GM21526 (cell line): ENCODE data around the gene SRF.
A peak's percentile ranks its signal among the peaks of the same experiment; 100 is the strongest.

Source experiments
- ATAC-seq: cut with Tn5 transposase; IDR thresholded peaks from one replicate; pipeline ENCODE4 v1.9.1; 2021; ENCODE audit warnings: moderate library complexity; ENCODE audit not compliant: unreplicated experiment, low FRiP score

SRF gene

DNA sequence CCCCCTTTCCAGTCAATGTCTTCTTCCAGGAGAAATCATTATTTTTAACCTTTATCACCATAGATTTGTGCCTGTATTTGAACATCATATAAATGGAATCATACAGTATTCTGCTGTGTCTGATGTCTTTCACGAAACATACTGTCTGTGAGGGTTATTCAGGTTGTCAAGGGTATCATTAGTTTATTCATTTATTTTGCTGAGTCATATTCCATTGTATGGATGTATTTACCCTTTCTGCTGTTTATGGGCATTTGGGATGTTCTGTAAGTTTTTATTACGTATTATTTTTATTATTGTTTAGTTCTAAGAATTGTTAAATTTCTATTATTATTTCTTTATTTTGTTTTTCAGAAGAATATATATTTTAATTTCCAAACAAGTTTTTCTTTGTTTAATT is 36.2 kb downstream of the SRF start:
- no peak for ATAC-seq

DNA sequence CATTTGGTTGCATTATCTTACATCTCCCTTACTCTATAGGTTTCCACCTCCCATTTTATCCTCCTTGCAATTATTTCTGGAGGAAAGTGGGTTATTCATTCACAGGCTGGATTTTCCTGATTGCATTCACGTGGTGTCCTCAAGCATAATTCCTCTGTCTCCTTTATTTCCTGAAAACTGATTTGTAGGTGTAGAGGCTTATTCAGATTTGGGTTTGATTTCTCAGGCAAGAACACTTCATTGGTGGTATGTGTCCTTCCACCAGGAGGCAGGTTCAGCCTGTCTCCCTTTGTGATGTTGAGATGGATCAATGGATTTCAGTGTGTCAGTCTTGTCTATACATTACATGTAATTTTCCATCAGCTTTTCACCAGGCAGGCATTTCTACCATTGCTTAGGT is 40.9 kb downstream of the SRF start:
- no peak for ATAC-seq

DNA sequence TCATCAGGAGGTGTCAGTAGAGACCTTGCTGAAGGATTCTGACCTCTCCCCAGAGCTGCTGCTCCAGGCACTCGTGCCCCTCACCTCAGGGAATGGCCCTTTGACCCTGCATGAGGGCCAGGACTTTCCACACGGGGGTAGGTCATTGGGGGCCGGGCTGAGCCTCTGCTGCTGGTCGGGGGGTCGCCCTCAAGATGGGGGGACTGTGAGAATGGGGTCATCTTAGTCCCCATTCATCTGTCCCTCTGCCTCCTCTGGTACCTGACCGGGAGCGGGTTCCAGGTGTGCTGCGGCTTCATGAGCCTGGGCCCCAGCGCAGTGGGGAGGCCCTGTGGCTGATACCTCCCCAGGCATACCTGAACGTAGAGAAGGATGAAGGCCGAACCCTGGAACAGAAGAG is 42.4 kb downstream of the SRF start:
- no peak for ATAC-seq

DNA sequence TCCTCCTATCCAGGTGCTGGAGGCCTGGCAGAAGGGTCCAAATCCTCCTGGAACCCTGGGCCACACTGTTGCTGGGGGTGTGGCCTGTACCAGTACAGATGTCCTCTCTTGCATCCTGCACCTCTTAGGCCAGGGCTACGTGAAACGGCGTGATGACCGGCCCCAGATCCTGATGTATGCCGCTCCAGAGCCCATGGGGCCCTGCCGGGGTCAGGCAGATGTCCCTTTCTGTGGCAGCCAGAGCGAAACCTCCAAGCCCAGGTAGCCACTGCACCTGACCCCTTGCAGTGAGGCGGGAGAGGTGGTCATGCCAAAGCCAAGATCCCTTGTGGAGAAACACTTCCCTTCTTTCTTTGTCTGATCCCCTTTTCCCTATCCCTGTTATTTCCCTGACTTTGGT is 44.0 kb downstream of the SRF start:
- ATAC-seq, result no peak

- ATAC-seq, result no peak
Observed at GRCh38 chr6:43216200-43216599, 45.1 kb downstream of the SRF start.

DNA sequence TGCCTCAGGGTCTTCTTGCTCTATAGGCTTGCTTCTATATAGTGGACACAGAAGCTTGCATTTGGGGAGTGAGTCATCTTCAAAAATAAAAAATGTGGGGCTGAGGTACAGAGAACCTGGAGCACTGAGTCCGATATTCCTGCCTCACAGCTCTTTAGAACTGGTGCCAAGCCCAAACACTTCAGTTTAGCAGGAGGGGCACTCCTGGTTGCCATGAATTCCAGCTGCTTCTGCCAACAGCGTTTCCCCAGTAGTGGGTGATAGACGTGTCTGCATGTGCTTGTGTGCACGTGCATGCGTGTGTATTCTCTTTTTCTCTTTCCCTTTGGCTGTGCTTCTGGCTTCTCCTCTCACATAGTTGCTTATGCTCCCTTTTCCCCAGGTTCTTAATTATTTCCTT is 46.3 kb downstream of the SRF start:
- no peak for ATAC-seq

DNA sequence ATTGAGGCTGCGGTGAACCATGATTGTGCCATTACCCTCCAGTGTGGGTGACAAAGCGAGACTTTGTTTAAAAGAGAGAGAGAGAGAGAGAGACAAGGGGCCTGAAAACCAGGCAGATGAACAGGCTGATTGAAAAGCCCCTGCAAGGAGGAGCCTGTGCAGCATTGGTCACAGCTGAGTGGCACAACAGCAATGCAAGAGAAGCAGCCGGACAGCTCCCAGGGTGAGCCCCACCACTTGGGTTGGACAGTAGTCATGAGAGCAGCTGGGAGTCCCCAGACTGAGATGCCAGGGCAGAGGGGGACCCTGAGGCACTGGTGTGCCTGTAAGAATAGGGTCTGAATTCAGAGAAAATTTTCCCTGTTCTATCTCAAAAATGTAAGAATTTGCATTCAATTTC is 48.0 kb downstream of the SRF start:
- ATAC-seq, result no peak

DNA sequence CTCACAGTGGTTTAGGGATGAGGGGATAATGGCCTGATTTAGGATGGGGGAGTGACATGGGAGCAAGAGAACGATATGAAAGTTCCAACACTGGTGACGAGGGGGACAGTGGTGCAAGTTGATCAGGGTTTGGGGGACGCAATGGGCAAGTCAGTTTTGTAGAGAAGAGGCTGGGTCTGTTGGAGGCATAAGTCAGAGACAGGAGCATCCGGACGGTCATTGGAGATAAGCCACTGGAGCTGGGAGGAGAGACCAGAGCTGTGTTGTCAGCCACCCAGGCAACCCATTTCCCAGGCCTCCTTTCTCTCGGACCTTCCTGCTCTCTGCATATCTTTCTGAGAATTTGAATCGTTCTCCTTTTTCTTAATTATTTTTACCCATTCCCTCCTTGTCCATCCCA is 48.7 kb downstream of the SRF start:
- ATAC-seq, result no peak

- no peak for ATAC-seq
Observed at GRCh38 chr6:43220439-43220951, 49.4 kb downstream of the SRF start.

GRCh38 chr6:43221046-43221972 is 50.2 kb downstream of the SRF start:
- ATAC-seq, result no peak

- ATAC-seq, result no peak
Observed at GRCh38 chr6:43222418-43223059, 51.5 kb downstream of the SRF start.

- ATAC-seq, result no peak
Observed at GRCh38 chr6:43223175-43223574, 52.1 kb downstream of the SRF start.

DNA sequence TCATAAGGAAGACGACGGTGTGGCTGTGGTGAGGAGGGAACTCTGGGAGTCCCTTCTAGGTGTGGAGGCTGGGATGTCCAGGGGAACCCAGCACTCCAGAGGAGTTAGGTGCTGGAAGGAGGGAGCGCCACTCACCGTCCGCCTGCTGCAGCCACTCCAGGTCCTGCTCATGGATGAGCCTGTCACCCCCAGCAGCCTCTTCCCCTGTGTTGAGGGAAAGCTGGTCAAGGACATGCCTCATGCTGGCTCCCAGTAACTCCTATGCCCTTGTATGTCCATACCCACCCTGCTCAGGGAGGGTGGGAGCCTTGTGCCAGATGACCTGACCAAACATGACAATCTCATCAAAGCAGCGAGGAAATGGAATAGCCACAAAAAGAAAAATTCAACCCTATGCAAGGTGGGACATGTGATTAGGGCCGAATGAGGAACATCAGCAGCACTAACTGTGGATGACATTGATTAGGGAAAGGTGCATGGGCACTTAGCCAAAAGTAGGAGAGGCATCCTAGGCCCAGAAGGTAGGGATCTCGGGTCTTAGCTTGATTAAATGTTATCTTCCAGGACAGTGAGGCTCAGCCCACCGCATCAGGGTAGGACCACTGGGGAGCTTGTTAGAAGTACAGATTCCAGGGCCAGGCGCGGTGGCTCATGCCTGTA is 55.3 kb downstream of the SRF start:
- ATAC-seq, result no peak

GRCh38 chr6:43228951-43229802 is 58.1 kb downstream of the SRF start, which contains the start of gene DNPH1:
DNPH1 (minus strand) TSS chr6:43229481; CDS start chr6:43229456, 25 bp downstream.
- ATAC-seq, result peak; percentile 59

GRCh38 chr6:43229803-43230620 is 58.9 kb downstream of the SRF start:
- no peak for ATAC-seq

DNA sequence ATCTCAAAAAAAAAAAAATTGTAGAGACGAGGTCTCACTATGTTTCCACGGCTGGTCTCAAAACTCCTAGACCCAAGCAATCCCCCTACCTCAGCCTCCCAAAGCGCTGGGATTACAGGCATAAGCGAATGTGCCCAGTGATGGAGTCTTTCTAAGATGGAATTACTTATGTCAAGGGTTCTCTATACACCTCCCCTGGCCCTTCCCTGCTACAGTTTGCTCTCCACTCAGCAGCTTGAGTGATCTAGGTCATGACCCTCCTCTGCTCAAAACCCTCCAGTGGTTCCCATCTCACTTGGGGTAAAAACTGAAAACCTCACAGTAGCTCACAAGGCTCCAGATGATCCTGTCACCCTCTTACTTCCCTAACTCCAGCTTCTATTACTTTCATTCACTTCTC is 60.0 kb downstream of the SRF start:
- ATAC-seq, result no peak
